A549 (cell line): Measurements from ENCODE around the gene MEIOC. TPM values are rescaled to one million over a fixed set of nuclear protein-coding genes. Genes with fewer than 3 reads are reported as not detected.

Source experiments
- ATAC-seq, 2 experiments: fragments of 200-7000 bp in 1 of 2; fragments of >200 bp in 1 of 2; cut with Nextera tagmentation in 1 of 2; cut with Tn5 transposase in 1 of 2; 3 replicates each; pipeline versions ENCODE4 v1.8.0 to v1.9.1; 2018 to 2020; ENCODE audit warnings: mild to moderate bottlenecking in 1 of 2, moderate library complexity in 1 of 2
- CTCF ChIA-PET: fragments of 300-600 bp; sonication (Branson Sonifier 250); formaldehyde crosslinking; extraction: SDS; loops from one replicate; lab custom pipeline; 2021; ENCODE audit warnings: antibody characterized with exemption, inconsistent platforms; lab: Yijun Ruan, JAX
- POLR2A ChIA-PET: fragments of 350-600 bp; formaldehyde crosslinking; extraction: SDS; loops from one replicate; lab custom pipeline; 2021; ENCODE audit warnings: antibody characterized with exemption, inconsistent platforms; lab: Yijun Ruan, JAX
- DNase-seq, 2 experiments: peaks; one replicate each; pipeline versions ENCODE4 v3.0.0 to v3.0.0-alpha.2; 2011 to 2016; ENCODE audit warnings: low read depth in 1 of 2, low spot score in 1 of 2
- FAIRE-seq: peaks from 2 replicates; lab custom pipeline; 2011; peaks lifted over from hg19 to GRCh38; lab: Jason Lieb, UNC
- H3K27ac ChIP-seq, 2 experiments: fragments of >200 bp; sonication (Bioruptor Twin); formaldehyde crosslinking; 3 replicates each; pipeline ENCODE4 v1.5.1; 2016 to 2017
- H3K4me1 ChIP-seq: fragments of >200 bp; sonication (Bioruptor Twin); formaldehyde crosslinking; 3 replicates; pipeline ENCODE4 v1.6.1; 2016
- H3K4me2 ChIP-seq: fragments of >200 bp; sonication (Bioruptor Twin); formaldehyde crosslinking; 3 replicates; pipeline ENCODE4 v1.6.1; 2016
- H3K4me3 ChIP-seq: fragments of >200 bp; sonication (Bioruptor Twin); formaldehyde crosslinking; 3 replicates; pipeline ENCODE4 v1.5.1; 2016
- H3K9me3 ChIP-seq: fragments of >200 bp; sonication (Bioruptor Twin); formaldehyde crosslinking; 3 replicates; pipeline ENCODE4 v1.6.1; 2016
- CBX8 ChIP-seq: fragments of 200-600 bp; sonication (generic); IDR thresholded peaks from 2 replicates; pipeline ENCODE4 v1.6.1; 2016
- EHF ChIP-seq: fragments of 250-450 bp; sonication (Bioruptor Pico); IDR thresholded peaks from 2 replicates; pipeline ENCODE4 v1.5.0; 2020; ENCODE audit warnings: mild to moderate bottlenecking
- ESRRA ChIP-seq: fragments of 150-350 bp; IDR thresholded peaks from 2 replicates; pipeline ENCODE4 v1.6.1; 2014; ENCODE audit warnings: mild to moderate bottlenecking, low read length, borderline replicate concordance
- FOSL2 ChIP-seq, 2 experiments: fragments of 450-650 bp in 1 of 2; fragments of >200 bp in 1 of 2; sonication (Bioruptor Twin) in 1 of 2; formaldehyde crosslinking; IDR thresholded peaks; 2 replicates each; pipeline versions ENCODE4 v1.5.0 to v1.6.1; 2016 to 2020; ENCODE audit warnings: mild to moderate bottlenecking in 1 of 2, moderate library complexity in 1 of 2
- HES2 ChIP-seq: fragments of >200 bp; sonication (Bioruptor Twin); formaldehyde crosslinking; IDR thresholded peaks from 2 replicates; pipeline ENCODE4 v1.6.1; 2016
- HOXA7 ChIP-seq: fragments of 250-450 bp; sonication (Bioruptor Pico); IDR thresholded peaks from 2 replicates; pipeline ENCODE4 v1.5.0; 2020; ENCODE audit warnings: mild to moderate bottlenecking, moderate library complexity
- MAX ChIP-seq: IDR thresholded peaks from 2 replicates; pipeline ENCODE4 v1.6.1; 2012
- NFE2L2 ChIP-seq: fragments of 150-350 bp; conservative IDR thresholded peaks from 2 replicates; pipeline ENCODE4 v1.6.1; 2014; ENCODE audit warnings: low read length
- PBX3 ChIP-seq: IDR thresholded peaks from 2 replicates; pipeline ENCODE4 v1.6.1; 2012
- POLR2AphosphoS2 ChIP-seq: conservative IDR thresholded peaks from 2 replicates; pipeline ENCODE4 v1.6.1; 2012; ENCODE audit warnings: low read length, improper control_type of control experiment, inconsistent platforms
- RFX5 ChIP-seq: fragments of 450-650 bp; IDR thresholded peaks from 2 replicates; pipeline ENCODE4 v1.7.1; 2014; ENCODE audit warnings: antibody characterized with exemption, mild to moderate bottlenecking, moderate library complexity
- SMC3 ChIP-seq: fragments of >200 bp; sonication (Bioruptor Twin); formaldehyde crosslinking; IDR thresholded peaks from 3 replicates; pipeline ENCODE4 v1.6.1; 2018; ENCODE audit warnings: inconsistent platforms
- SREBF2 ChIP-seq: fragments of 450-650 bp; IDR thresholded peaks from 2 replicates; pipeline ENCODE4 v1.6.1; 2014; ENCODE audit warnings: mild to moderate bottlenecking, moderate library complexity
- TFCP2L1 ChIP-seq: fragments of 250-450 bp; sonication (Bioruptor Pico); IDR thresholded peaks from 2 replicates; pipeline ENCODE4 v1.5.0; 2021; ENCODE audit warnings: mild to moderate bottlenecking
- ZNF302 ChIP-seq: fragments of 250-450 bp; sonication (Bioruptor Pico); IDR thresholded peaks from 2 replicates; pipeline ENCODE4 v1.9.0; 2021; ENCODE audit warnings: inconsistent platforms, mild to moderate bottlenecking, moderate library complexity
- WGBS: methylation state at CpG from one replicate; pipeline ENCODE4 v1.1.6; 2017; ENCODE audit errors: missing lambda C conversion rate; 5-methylcytosine and 5-hydroxymethylcytosine counted together
- polyA plus RNA-seq, 4 experiments: library from polyadenylated mRNA; depleted of rRNA in 3 of 4; stranded (reverse); fragments of >200 nt; fragmentation: RNase III in 1 of 4; extraction: RNeasy Plus Mini Kit Qiagen cat#74134 plus additional on column Dnase treatment in 1 of 4; gene quantifications; 2 replicates in 3 of 4; 3 replicates in 1 of 4; pipeline ENCODE4 v1.2.3, GENCODE V29; 2011 to 2017
- TF ChIP-seq, protein P1 (sequence below): fragments of >200 bp; sonication (Bioruptor Twin); formaldehyde crosslinking; IDR thresholded peaks from 3 replicates; pipeline ENCODE4 v1.5.1; 2016

The MEIOC gene
- polyA plus RNA-seq, 2 of the 4 experiments (the other 2 are of a cell fraction): 5.9 to 18.2 TPM

- ATAC-seq (no peak), DNase-seq (no peak), FAIRE-seq (no peak)
- CTCF ChIA-PET: interaction anchor here (0.6 to 9.6 kb wide), 7 partner anchors 10 to 397 kb away, joined by 3 to 66 read pairs (median 3); no protein-coding TSS in a partner anchor
- Histone ChIP-seq H3K4me3 (no peak overlapping the region), H3K4me1 (peaks cover 24% of the 10 kb centered on the region), H3K27ac (no peak overlapping the region), H3K9me3 (no peaks in the 10 kb centered on the region), H3K4me2 (no peak overlapping the region)
- POLR2A ChIA-PET: no interaction called here
- no peak for TF ChIP-seq MAX
- no peak for TF ChIP-seq ESRRA
- TF ChIP-seq CBX8: no peak
- TF ChIP-seq PBX3: no peak
- TF ChIP-seq HOXA7 (CRISPR knock-in tag): no peak
- 91% methylated on average over 11 of the region's 11 CpGs for WGBS
These were observed 49.6 kb upstream of the MEIOC start for GRCh38 chr17:44606658-44607057.

DNA sequence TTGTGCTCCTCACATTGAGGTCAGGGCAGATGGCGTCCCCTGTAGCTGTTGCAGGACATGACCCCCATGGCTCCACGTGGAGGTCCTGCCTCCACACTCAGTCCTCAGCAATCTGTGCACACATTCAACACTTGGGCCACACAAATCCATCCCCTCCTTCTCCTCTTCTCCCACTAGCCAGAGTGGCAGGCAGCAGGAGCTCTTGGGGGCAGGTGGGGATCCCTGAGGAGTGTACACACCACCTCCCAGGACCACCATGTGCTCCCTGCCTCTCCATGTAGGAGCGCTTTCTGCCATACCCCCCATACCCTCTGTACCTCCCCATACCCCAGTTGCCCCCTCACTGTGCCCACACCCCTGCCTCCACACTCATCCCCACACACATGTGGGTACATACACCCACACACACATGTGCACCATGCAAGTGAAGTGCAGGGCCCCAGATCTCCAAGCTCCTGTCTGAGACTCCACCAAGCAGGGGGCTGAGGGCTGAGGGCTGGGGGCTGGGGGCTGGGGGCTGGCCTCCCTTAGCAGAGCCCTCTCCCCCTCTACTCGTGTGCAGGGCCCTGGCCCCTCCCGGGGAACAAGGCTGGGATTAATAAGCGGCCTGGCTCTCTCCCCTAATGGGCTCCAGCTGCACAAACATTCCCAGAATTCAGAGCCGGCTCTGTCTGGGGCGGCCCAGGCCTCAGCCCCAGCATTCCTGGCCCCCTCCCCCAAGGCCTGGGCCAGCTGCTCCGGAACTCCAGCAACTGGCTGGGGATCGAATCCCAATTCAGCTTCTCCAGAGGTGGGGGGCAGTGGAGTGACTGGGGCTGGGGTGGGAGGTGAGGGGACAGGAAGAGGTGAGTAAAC is 48.2 kb upstream of the MEIOC start:
- ATAC-seq (no peak; a peak in 2 of 6 replicates), DNase-seq (no peak), FAIRE-seq (no peak)
- POLR2A ChIA-PET: interaction anchor here (0.6 kb wide), 1 partner anchor 74 kb away, joined by 5 read pairs; no protein-coding TSS in a partner anchor
- no peak overlapping the region for H3K4me3 ChIP-seq
- H3K9me3 ChIP-seq: no peaks in the 10 kb centered on the region
- 78% methylated on average over 10 of the region's 10 CpGs for WGBS
- CTCF ChIA-PET: interaction anchor here (0.8 to 9.6 kb wide), 17 partner anchors 10 to 245 kb away, joined by 3 to 66 read pairs (median 4); no protein-coding TSS in a partner anchor
- peak overlapping the region; percentile 44 to 81; a peak in 4 of 6 replicates for H3K27ac ChIP-seq
- peaks cover 11% of the 10 kb centered on the region for H3K4me1 ChIP-seq
- H3K4me2 ChIP-seq: peak overlapping the region; percentile 17; the same call in 1 of the 3 replicates
- no peak for TF ChIP-seq FOSL2 (IDR thresholded peaks at IDR 0.05)
- no peak for TF ChIP-seq FOSL2 (CRISPR knock-in tag; IDR thresholded peaks at IDR 0.05)
- no peak for TF ChIP-seq PBX3
- no peak for TF ChIP-seq NFE2L2
- no peak for TF ChIP-seq RFX5

- H3K4me2 ChIP-seq: peak overlapping the region; percentile 17; the same call in 1 of the 3 replicates
- POLR2A ChIA-PET: no interaction called here
- DNase-seq: no peak
- CTCF ChIA-PET: interaction anchor here (0.6 to 9.6 kb wide), 14 partner anchors 9 to 76 kb away, joined by 3 to 66 read pairs (median 5); no protein-coding TSS in a partner anchor
- no peak for FAIRE-seq
- H3K27ac ChIP-seq: peak overlapping the region; percentile 44 to 81; a peak in 3 of 6 replicates
- no peak overlapping the region for H3K4me3 ChIP-seq
- H3K4me1 ChIP-seq: peaks cover 8% of the 10 kb centered on the region
- no peaks in the 10 kb centered on the region for H3K9me3 ChIP-seq
- no peak for TF ChIP-seq ZNF302 (CRISPR knock-in tag)
- no peak for TF ChIP-seq SMC3
- TF ChIP-seq HES2: no peak
- no peak for TF ChIP-seq TFCP2L1 (CRISPR knock-in tag)
- TF ChIP-seq SREBF2: no peak
- no peak for TF ChIP-seq EHF (CRISPR knock-in tag)
- TF ChIP-seq POLR2AphosphoS2: no peak
- TF ChIP-seq, protein P1, sequence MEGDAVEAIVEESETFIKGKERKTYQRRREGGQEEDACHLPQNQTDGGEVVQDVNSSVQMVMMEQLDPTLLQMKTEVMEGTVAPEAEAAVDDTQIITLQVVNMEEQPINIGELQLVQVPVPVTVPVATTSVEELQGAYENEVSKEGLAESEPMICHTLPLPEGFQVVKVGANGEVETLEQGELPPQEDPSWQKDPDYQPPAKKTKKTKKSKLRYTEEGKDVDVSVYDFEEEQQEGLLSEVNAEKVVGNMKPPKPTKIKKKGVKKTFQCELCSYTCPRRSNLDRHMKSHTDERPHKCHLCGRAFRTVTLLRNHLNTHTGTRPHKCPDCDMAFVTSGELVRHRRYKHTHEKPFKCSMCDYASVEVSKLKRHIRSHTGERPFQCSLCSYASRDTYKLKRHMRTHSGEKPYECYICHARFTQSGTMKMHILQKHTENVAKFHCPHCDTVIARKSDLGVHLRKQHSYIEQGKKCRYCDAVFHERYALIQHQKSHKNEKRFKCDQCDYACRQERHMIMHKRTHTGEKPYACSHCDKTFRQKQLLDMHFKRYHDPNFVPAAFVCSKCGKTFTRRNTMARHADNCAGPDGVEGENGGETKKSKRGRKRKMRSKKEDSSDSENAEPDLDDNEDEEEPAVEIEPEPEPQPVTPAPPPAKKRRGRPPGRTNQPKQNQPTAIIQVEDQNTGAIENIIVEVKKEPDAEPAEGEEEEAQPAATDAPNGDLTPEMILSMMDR: no peak
- TF ChIP-seq FOSL2 (IDR thresholded peaks at IDR 0.05): no peak
- TF ChIP-seq FOSL2 (CRISPR knock-in tag; IDR thresholded peaks at IDR 0.05): no peak
- TF ChIP-seq, all 56 proteins: peak for 0
- WGBS: 95% methylated on average over 6 of the region's 6 CpGs
- ATAC-seq: no peak
These were observed 47.4 kb upstream of the MEIOC start for GRCh38 chr17:44608727-44609435.
